HG03103 (cell line): ENCODE results near the gene IGF2BP2.
A peak's percentile ranks its signal among the peaks of the same experiment; 100 is the strongest.
"Not testable (repeated sequence)": the region's sequence is repeated elsewhere in the genome, so short reads cannot be mapped to it uniquely, and the experiment has no call there.

Experiments used
- ATAC-seq: cut with Tn5 transposase; IDR thresholded peaks from one replicate; pipeline ENCODE4 v1.9.1; 2021; ENCODE audit warnings: low read depth; ENCODE audit not compliant: unreplicated experiment

Gene IGF2BP2

DNA sequence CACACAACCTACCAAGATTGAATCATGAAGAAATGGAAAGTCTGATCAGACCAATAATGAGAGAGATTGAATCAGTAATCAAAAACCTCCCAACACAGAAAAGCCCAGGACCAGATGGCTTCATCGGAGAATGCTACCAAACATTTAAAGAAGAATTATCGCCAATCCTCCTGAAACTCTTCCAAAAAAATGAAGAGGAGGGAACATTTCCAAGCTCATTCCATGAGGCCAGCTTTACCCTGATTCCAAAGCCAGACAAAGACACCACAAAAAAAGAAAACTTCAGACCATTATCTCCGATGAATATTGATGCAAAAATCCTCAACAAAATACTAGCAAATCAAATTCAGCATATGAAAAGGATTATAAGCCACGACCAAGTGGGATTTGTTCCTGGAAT is 144.6 kb downstream of the IGF2BP2 start:
- no peak for ATAC-seq

DNA sequence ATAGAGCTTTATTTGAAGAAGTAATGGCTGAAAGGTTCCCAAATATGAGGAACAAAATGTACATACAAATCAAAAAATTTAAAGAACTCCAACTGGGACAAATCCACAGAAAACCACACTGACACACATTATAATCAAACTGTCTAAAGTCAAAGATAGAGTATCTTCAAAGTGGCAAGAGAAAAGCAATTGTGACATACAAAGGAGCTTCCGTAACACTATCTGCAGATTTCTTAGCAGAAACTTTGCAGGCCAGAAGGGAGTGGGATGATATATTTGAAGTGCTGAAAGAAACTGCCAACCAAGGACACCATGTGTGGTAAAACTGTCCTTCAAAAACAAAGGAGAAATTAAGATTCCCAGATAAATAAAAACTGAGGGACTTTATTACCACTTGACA is 146.8 kb downstream of the IGF2BP2 start:
- no peak for ATAC-seq

DNA sequence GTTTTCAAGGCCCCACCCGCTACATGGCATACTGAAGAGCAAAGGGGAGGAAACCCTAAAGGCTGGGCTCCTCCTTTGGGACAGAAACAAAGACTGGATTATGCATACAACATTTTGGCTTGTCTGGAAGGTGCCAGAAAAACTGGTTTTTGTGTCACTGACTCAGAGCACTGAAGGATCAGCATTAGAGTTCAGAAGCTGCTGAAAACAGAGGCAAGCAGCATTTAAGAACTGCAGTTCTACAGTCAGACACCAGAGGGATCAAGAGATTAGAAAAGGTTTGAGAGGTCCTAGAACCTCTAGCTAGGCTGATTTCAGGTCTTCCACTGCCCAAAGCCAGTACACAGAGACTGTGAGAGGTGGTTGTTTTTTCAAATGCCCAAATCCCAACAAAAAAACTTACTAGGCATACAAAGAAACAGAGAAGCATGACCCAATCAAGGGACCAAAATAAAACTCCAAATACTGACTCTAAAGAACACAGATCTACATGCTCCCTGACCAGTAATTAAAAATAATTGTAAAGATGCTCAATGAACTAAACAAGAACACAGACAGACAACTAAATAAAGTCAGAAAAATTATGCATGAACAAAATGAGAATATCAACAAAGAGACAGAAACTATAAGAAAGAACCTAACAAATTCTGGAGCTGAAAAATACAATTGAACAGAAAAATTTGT is 147.6 kb downstream of the IGF2BP2 start:
- ATAC-seq: no peak

- no peak for ATAC-seq
Observed at GRCh38 chr3:185667574-185667973, 157.3 kb downstream of the IGF2BP2 start.

DNA sequence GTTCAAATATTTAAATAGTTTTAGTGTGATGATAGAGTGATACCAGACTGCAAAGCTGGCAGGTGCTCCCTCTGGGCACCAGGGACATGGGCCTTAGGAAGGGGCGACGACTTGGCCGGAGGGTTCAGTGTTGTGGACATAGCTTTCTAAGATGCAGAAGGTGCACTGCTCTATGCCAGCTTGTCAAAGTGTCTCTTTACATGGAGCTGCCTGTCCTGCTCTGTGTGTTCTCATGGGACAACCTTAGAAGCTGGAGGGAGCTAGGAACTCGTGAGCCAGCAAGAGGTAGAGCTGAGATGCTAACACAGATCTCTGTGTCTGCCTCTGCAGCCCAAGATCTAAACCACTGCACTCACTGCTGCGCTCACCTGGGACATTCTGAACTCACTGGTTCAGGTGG is 160.9 kb downstream of the IGF2BP2 start:
- ATAC-seq: no peak

DNA sequence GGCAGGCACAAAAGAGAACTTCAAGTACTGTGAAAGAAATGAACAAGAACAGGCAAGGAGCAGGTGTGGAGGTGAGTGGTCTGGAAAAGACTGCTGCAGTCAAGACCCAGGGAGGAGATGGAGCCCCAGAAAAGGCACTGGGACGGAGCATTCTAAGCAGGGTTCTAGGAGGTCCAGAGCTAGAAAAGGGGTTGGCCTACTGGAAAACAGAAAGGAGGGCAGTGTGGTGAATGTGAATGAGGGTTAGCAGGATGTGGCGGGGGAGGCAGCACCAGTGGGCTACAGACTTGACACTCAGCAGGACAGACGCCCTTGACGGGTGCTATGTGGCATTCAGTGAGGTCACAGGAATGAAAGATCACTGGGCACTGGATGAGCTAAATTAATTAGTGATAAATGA is 163.1 kb downstream of the IGF2BP2 start:
- no peak for ATAC-seq

GRCh38 chr3:185661296-185661695 is 163.5 kb downstream of the IGF2BP2 start:
- not testable (repeated sequence) for ATAC-seq

DNA sequence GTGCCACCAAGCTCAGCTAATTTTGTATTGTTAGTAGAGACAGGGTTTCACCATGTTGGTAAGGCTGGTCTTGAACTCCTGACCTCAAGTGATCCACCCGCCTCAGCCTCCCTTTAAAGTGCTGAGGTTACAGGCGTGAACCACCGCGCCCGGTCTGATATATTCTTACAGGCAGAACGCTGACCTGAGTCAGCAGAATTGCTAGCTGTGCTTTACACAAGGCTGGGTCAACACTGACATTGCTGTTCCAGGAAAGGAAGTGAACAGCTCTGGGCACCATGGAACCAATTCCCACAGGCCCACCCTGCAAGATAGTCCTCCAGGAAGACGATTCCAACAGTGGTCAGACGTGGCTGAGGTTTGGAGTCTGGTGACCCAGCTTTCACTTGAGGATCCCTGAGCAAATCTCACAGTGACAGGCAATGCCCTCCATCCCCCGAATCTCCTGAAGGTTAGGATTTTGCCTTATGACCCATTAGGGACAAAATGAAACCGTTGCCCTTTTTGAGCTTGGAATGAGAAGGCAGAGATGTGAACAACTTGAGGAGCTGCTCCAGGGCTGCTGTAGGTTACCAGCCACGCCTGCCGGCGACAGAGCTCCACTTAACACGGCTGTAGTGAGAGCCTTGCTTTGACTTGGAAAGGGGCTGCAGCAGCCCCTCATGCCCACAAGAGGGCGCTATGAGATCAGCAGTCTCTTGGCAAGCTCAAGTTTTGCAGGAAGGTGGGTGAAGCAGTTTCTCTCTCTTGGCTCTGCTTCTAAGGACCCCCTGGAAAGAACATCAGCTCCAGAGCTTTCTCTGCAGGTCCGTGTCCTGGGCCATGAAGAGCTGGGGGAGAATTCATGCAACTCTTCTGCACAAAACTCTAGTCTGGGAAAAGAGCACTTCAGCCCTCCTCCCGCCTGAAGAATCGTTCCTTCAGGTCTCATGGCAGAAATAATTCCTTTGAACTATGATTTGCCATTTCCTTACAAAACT is 164.6 kb downstream of the IGF2BP2 start:
- ATAC-seq: peak; percentile 51

GRCh38 chr3:185658943-185659342 is 165.9 kb downstream of the IGF2BP2 start:
- ATAC-seq: no peak

- no peak for ATAC-seq
Observed at GRCh38 chr3:185658504-185658912, 166.3 kb downstream of the IGF2BP2 start.

DNA sequence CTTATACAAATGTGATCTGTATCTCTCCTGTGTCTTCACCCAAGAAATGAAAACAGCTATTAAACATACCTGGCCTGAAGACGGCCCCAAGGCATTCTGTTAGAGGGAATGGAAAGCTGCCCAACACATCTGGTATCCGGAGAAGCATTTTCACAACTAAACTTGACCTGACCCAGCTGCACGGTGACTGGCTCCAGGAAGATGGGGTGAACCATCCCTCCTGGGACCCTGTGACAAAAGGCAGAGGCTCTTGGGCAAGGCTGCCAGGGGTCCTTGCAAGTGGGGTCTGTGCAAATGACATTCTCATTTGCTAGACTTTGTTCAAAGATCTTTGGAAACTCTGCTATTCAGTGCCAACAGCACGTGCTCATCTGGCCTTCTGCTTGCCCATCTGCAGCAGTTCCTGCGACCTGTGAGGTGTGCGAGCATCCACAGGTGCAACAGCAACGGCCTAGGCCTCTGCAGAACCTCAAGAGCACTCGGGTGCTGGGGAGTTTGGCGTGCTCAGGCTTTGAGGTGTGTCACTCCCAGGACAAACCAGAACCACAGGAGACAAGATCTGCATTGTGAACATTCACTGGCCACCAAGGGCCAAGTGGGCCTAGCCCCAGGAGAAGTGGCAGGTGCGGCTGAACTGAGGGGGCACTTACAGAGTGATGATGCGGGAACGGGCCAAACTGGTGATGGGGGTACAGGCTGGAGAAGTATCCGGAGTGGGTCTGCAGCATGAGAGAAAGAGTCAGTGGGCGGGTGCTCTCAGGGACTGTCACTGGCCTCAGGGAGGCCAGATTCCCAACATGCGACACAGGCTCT is 166.9 kb downstream of the IGF2BP2 start:
- ATAC-seq: no peak

- no peak for ATAC-seq
Observed at GRCh38 chr3:185657211-185657610, 167.6 kb downstream of the IGF2BP2 start.

GRCh38 chr3:185656321-185656840 is 168.5 kb downstream of the IGF2BP2 start:
- ATAC-seq: no peak

DNA sequence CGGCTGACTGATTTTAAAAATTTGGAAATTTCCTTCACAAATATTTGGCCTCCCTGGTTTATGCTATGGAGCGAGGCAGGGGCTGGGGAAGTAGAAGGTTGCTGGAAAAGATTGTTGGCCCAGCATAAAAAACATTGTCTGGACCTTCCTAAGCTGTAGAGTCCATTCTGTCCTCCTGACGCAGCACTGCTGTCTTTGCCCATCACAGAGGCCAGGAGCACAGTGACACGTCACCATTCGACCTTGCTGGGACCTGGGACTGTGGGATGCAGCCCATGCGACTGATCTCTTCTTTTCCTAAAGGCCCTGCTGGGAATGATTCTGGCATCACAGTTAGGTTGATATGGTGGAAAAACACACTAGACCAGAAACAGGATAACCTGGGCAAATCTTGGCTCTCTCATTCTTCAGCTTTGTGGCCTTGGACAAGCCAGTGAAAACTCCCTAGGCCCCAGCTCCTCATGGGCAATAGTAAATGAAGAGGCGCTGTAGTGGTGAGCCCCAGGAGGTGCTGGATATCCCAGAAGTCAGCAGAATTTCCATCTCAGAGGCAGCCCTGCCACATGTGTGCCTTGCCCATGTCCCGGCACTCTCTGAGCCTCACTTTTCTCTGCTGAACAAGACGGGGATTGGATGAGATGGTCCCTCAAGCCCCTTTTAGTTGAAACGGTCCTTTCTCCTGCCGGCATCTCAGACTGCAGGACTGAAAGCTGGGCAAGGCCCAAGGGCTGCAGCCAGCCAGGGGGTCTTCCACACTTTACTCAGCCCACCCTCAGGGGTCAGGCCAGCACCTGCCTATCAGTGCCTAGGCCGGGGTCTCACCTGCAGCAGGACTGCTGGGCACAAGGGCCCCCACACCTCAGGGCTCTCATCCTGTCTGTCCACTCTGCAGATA is 169.2 kb downstream of the IGF2BP2 start:
- no peak for ATAC-seq

DNA sequence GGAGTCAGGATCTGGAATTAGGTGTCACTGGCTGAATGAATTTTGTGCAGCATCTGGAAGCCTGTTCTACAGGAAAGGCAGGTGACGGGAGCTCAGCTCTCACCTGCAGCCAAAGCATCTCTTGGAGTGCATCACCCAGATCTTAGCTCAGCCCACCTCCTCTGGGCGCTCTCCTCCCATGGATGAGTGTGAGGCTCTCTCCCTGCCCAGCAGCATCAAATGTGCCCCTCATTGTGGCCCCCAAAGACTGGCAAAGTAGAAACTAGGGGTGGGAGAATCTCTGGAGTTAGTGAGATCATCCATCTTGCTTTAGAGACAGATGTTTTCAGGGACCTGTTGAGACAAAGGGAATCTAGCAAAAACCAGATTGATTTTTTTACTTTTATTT is 170.1 kb downstream of the IGF2BP2 start:
- no peak for ATAC-seq

DNA sequence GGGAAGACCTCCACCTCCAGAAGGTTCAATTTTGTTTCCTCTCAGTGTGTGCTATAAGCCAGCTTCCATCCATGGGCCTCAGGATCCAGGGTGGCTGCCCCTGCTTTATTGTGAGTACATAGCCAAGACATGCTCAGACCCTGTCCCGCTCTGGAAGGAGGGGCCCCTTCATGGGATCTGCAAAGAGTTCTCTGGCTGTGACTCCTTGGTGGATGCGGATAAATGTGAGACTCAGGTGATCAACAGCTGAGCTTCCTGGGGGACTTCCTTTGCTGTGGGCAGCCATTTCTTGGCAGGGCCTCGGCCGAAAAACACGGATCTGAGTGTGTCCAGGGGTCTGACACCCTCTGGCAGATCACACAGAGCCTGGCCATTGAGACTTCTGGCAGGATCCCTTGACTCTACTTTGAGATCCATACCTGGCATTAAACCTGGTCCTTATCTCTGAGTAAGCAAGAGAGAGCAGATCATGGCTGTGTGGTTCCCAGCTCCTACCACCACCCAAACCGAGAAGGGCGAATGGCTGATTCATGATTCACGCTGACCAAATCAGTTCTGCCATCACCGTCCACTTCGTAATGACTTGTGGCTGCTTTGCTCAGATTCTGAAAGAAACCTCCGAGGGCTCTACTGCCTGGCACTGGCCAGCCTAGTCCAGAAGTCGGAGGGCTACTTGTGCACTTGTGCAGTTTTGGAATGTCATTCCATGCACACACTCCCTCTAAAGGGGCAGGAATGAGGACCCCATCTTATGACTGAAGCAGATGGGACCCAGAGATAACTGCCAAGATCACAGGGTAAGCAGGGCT is 170.7 kb downstream of the IGF2BP2 start:
- no peak for ATAC-seq

- ATAC-seq: no peak
Observed at GRCh38 chr3:185651971-185652370, 172.9 kb downstream of the IGF2BP2 start.

- ATAC-seq: no peak
Observed at GRCh38 chr3:185649414-185649813, 175.4 kb downstream of the IGF2BP2 start.

DNA sequence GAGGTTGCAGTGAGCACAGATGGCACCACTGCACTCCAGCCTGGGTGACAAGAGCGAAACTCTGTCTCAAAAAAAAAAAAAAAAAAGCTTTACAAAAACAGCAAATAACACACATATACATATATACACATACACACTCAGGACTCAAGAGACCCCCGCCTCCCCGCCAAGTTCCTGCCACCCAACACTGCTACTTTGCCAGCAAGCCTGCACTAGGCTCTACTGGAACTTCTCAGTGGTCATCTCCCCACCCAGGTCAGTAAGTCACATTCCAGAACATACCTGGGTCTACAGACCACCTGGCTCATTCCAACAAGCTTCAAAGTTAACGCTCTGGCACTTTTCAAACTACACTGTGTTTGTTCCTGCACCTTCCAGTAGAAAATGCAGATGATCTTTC is 176.4 kb downstream of the IGF2BP2 start:
- no peak for ATAC-seq
